Renal pelvis (tissue), 12 donors: ENCODE data around the gene PIEZO2. TPM values are rescaled to one million over a fixed set of nuclear protein-coding genes. Genes with fewer than 3 reads are reported as not detected.
"Not testable (repeated sequence)": the region's sequence is repeated elsewhere in the genome, so short reads cannot be mapped to it uniquely, and the experiment has no call there.

Experiments used
- DNase-seq: peaks from one replicate; pipeline ENCODE4 v3.0.0-alpha.2; 2013
- long read RNA-seq, 16 experiments: transcript quantifications; one replicate each; lab custom pipeline, GENCODE V29; 2026
- polyA plus RNA-seq, 3 donors: library from polyadenylated mRNA; unstranded; fragments of 120-200 nt; gene quantifications; one replicate each; pipeline ENCODE4 v1.2.1, GENCODE V29; 2013; ENCODE audit not compliant: insufficient read length in 3 of 3

PIEZO2 gene
- polyA plus RNA-seq = 10 to 100 TPM; 15.3 to 18.2 (median 17.5) TPM
- long read RNA-seq, donor 1, partial matches to known transcripts = 0 of 1 reads
- long read RNA-seq, donor 1, other reads (novel, unspliced or antisense) = 0 of 1 reads
- long read RNA-seq, donor 2 = 0 reads
- long read RNA-seq, donor 3 = 0 reads
- long read RNA-seq, donor 4, partial matches to known transcripts = 7 of 7 reads
- long read RNA-seq, donor 4, other reads (novel, unspliced or antisense) = 0 of 7 reads
- long read RNA-seq, donor 5, partial matches to known transcripts = 0 of 1 reads
- long read RNA-seq, donor 5, other reads (novel, unspliced or antisense) = 0 of 1 reads
- long read RNA-seq, donor 6 = 0 reads
- long read RNA-seq, donor 7 = 0 reads
- long read RNA-seq, donor 8 = 0 reads
- long read RNA-seq, donor 9 = 0 reads
- long read RNA-seq, donor 10 = 0 reads
- long read RNA-seq, donor 11 = 0 reads
- long read RNA-seq, donor 12 = 0 reads
- long read RNA-seq, donor 13 = 0 reads
- long read RNA-seq, donor 14 = 0 reads
- long read RNA-seq, donor 15 = 0 reads
- long read RNA-seq, donor 16 = 0 reads

DNA sequence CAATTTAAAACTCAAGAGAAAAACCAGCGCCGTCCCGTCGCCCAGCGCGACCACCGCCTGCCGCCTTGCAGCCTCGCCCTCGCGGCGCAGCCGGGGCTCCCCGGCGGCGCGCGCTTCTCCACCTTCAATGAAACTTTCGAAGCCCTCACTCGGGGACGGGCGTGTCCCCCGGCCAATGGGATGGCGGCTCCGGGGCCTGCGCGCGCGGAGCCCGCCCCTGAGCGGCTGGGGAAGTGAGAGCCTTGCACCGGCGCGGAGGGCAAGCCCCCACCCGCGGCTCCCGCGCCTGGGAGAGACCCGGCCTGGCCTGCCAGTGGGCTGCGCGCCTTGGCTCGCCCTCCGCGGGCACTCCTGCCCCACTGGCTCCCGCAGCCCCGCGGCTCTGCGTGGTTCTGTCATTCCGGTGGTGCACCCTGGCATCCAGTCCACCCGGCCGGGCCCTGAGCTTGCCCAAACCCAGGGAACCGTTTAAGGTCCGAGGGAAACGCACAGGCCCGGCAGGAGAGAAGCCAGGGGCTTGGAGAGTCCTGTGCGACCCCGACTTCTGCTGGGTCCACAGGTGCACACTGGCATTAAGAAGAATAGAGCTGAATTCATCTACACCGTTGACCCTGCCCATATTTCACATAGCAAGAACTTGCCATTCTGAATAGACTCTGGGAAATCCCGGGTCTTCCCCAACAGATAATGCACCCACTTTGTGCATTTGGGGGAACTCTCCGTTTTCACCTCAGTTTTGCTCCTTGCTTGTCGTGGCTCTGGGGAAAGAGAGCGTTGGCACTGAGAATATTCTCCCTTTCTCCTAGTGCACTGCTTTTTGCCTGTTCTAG lies at the start of gene PIEZO2:
TSS of gene PIEZO2 (minus strand) at position 129 of the 830 bp plus-strand sequence. CDS start 981 bp downstream, outside the sequence.
- peak; percentile 66 for DNase-seq

DNA sequence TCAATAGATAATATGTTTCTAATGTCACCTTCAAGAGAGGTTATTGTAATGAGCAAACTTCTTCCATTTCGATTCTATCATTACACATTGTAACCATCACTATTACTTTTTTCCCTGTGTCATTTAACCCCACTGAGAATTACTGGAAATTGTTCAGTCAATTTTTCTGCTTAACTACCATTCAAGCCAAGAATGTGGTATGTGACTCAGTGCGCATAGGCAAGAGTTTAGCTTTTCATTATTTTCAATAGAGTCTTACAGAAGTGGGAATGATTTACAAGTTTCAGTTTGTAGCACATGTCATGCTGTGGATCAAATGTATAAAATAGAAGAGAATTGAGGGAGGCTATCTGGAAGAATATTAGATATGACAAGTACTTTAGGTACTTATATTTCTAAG lies 34.3 kb upstream of the PIEZO2 start:
- DNase-seq = no peak

DNA sequence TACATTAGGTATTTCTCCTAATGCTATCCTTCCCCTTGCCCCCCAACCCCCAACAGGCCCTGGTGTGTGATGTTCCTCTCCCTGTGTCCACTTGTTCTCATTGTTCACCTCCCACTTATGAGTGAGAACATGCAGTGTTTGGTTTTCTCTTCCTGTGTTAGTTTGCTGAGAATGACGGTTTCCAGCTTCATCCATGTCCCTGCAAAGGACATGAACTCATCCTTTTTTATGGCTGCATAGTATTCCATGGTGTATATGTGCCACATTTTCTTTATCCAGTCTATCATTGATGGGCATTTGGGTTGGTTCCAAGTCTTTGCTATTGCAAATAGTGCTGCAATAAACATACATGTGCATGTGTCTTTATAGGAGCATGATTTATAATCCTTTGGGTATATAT lies 32.3 kb upstream of the PIEZO2 start:
- not testable (repeated sequence) for DNase-seq

DNA sequence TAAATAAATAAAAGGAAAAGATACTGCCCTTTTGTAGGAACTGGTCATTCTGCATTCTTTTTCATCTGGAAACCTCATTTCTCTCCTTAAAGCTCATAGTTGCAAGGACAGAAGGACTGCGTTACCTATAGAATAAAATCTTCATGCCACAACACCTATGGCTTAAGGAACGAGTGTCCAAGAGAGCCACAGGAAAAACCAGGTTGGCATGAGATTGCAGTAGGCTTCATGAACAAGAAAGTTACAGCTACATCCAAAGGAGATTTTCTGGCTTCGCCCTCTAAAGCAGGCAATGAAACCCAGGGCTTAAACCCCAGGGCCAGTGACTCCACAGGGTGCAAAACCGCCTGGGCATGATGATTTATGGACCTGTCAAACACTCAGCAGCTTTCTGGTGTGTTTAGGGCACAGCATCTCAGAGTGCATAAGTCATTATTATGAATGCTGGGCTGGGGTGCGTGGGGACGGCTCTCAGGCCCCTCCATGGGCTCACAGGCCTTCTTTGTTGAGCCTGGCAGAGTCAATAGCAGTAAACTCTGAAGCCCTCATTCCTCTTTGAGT lies 30.7 kb upstream of the PIEZO2 start:
- DNase-seq = no peak

DNA sequence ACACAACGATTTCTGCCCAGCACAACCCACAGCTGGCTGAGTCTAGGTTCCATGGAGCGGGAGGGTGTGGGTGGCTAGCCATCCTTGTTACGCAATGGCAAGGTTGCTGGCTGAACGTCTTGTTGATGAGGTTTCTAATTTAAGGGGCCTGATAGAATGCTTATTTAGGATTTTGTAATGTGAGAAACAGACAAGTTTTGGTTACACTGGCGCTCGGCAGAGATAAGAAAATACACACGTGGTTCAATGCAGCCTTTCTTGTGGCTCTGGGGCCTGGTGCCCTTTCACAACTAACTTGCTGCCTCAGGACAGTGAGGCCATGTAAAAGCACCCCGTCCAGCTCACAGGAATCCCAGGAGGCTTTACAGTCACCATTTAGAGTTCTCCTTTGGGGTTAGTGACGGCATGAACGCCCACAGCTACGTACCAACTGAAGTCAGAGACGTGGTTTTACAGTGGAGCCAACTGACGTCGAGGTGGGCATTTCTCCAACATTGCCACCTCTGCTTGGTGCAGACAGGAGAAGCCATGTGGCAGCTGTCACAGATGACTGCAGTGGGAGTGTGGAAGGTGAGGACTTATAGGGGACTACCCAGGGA lies 29.7 kb upstream of the PIEZO2 start:
- no peak for DNase-seq

DNA sequence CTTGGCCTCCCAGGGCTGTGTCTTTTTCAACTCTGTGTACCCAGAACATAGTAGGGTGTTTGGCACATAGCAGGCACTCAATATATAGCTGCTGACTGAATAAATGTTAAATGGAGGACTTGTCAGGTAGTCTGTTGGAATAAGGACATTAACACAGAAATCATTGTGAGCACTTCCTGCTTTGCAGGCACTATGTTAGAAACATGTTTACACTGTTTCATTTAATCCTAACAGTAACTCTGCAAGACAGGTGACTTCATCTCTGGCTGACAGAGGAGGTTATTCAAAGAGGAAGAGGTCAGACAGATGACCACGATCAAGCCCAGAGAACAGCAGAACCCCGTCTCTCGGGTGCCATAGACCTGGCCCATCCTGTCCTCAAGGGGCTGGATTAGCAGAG lies 28.0 kb upstream of the PIEZO2 start:
- DNase-seq = no peak

DNA sequence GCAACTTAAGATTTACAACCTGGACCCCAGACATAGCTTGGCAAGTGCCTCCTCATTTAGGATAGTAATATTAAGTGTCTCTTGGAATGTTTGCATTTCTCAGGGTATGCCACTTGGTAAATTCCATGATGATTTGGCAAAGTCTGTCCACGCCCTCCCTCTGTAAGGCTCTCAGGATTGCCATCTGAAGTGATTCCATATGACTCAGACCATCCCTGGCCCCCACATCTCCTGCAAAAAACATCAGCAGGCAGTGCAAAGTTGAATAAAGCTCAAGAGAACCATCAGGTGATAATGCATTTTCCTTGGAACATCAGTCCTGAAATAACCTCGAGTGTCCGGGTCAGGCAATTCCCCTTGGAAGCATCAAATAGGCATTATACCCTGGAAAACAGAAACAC lies 27.1 kb upstream of the PIEZO2 start:
- DNase-seq = no peak

DNA sequence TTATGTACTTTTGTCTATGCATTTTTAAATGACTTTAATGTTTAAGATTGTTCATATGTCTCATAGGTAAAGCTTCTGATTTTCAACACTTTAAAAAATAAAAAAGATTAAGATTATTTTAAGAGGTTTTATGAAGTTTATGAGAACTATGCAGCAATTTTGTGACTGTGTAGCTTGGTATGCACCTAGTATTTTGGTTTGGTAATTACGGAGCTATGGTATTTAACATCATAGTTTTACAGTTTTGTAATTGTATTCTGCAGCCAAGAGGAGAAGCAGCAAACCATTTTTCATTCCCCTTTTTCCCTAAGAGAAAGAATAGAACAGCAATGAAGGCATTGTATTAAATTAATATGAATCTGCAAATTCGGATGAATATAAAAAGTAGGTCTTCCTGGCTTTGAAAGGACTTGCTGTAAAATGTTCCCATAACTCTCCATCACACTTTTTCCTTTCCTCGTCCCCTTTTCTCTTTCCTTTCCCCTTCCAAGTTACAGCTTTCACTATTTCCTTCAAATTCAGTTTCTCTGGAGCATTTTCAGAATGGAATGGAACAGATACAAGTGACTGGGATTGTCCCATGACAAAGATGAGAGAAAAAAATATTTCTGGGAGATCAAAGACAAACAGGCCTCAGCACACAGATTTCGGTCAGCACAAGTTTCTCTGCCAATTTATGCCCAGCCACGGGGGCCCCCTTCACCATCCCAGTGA lies 26.1 kb upstream of the PIEZO2 start:
- no peak for DNase-seq

DNA sequence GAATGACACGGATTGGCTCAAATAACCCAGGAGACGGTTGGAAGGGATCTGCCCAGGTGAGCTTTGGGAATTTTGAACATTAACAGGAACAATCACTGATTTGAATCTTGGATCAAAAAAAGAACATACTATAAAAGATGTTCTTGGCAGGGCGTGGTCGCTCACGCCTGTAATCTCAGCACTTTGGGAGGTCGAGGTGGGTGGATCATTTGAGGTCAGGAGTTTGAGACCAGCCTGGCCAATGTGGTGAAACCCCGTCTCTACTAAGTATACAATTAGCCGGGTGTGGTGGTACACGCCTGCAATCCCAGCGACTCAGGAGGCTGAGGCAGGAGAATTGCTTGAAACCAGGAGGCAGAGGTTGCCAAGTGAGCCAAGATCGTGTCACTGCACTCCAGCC lies 24.8 kb upstream of the PIEZO2 start:
- DNase-seq = not testable (repeated sequence)

DNA sequence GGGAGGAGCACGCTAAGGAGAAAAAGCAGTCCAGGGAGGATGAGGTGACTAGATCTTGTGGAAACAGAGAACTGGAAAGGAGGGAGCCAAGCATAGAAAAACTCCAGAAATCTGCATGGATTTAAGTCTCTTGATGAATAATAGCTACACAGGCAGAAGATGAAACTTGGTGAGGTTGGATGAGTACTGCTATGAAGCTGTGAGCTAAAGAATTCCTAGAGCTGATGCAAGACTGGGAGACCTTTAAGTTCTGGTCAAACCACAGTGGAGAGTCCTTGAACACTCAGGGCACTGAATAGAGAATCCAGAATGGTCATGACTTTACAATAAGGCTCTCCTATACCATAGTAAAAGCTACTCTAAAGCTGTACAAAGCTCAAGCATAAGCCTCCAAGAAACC lies 18.4 kb upstream of the PIEZO2 start:
- DNase-seq = no peak

DNA sequence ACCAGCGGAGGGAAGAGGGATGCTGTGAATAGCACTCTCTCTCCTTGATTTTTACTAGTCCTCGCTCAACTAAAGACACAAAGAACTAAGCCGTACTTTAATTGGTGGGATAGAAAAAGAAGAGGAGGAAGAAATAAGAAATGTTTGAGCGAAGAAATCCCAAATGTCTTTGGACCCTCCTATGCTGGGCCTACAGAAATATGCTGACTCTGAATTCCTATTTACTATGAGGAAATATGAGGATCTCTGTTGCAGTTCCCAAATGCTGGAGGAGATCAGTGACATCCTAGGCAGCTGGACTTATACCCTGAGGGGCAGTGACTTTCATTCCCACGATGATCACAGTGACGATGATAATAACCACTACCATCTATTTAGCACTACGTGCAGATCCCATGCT lies 16.6 kb upstream of the PIEZO2 start:
- DNase-seq = no peak

DNA sequence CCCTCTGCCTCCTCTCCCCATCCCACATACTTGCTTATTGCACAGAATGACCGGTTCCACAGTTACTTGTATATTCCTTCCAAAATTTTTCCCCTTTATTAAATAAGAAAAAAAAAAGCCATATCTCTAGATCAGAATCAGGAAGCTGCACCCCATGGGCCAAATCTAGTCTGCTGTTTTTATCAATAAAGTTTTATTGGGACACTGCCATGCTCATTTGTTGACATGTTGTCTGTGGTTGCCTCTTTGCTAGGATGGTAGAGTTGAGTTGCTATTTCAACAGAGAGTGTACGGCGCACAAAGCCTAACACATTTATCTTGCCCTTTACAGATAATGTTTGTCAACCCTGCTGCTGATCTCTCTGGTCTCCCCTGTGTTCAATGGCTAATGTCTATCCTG lies 15.8 kb upstream of the PIEZO2 start:
- DNase-seq = no peak

DNA sequence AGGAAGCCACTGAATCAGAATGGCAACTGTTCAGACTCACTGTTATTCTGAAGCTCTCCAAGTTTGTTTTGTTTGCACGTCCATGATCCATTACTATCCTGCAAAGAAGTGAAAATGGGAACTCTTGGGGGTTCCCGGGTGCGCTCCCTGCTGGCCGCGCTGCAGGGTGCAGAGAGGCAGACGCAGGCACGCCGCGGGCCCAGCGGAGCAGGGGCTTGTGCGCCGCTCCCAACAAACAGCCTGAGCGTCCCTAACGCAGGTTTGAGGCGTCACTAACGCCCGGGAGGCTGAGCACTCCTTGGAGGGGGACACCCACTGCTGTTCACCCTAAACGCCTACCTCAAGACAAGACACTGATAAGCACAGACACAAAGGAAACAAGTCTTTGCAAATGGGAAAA lies 14.3 kb upstream of the PIEZO2 start:
- no peak for DNase-seq

DNA sequence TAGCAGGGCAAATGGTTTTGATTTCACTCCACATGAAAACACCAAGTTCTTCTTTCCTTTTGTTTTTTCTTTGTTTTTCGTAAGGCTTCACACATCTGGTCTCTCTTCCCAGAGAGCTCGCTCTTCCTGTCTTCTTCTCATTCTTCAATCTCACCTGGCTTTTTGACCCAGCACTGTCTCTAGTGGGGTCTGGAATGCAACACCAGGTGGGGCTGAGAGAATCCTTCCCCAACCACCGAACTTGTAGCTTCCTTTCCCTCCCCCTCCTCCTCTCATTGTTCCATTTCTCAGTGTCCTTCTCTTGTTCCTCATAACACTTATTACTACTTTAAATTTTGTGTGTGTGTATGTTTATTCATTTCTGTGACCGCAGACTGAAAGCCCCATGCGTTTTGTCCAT lies 13.5 kb upstream of the PIEZO2 start:
- no peak for DNase-seq

DNA sequence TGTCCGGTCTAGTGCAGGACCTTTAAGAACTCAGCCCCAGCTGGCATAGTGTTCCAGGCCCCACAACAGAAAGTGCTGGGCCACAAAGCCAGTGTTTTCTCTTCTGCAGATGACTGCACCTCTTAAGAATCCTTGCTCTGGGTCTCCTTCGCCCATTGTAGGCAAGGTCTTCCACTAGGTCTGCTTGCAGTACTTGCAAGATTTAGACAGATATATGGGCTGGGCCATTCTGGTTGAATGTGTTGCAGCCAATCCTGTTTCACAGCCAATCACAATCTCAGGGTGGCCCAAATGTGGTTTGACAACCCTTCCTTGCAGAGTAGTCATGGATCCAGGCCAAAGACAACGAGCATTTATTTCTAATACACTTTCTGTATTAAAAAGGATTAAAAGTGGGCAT lies 13.1 kb upstream of the PIEZO2 start:
- no peak for DNase-seq

DNA sequence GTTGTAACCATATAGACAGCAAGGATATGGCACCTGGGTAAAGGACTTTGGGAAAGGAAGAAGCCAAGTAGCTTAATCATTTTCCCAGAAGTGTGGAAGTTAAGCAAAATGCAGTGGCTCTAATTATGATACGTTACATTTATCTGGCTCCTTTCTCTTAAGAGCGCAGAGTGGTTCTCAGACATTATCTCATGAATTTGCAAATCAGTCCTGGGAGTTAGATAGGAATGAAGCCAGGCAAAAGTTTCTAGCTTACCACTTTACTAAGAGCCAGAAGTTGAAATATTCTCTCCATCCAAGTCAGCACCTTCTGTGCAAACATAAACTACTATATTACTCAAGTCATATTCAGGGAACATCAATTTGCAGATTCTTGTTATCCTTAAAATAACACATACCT lies 10.9 kb upstream of the PIEZO2 start:
- DNase-seq = no peak

DNA sequence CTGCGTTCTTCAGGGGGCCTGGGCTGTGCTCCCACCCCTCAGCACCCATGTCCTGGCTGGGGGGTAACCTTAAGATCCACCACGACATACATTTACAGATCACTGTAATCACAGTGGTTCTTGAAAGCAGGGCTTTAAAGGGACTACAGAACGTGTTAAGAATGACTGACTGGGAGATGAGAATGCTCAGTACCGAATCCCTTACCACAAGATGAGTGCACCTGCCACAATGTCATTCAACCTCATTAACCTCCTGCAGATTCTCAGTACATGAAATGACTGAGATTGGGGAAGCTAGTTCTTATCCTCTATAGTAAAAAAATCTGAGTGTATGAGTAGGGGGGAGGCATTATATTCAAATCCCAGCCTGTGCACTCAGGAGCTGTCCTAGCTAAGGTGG lies 10.5 kb upstream of the PIEZO2 start:
- DNase-seq = no peak

DNA sequence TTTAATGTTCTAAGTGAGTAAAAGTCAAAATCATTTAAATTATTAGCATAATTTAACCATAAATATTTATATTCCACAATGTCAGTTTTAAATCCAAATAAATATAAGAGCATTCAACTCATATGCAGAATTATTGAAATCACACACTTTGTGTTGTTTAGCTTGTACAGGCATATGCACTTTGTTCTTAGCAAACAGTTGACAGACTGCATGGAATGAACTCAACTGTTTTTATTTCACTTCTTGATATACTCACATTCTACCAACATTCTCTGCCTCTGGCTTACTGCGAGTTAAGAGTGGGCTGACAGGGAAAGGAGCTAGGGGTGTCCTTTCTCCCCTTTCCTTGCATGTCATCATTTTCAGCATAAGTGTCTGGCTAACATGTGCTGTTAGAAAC lies 7.6 kb upstream of the PIEZO2 start:
- no peak for DNase-seq

DNA sequence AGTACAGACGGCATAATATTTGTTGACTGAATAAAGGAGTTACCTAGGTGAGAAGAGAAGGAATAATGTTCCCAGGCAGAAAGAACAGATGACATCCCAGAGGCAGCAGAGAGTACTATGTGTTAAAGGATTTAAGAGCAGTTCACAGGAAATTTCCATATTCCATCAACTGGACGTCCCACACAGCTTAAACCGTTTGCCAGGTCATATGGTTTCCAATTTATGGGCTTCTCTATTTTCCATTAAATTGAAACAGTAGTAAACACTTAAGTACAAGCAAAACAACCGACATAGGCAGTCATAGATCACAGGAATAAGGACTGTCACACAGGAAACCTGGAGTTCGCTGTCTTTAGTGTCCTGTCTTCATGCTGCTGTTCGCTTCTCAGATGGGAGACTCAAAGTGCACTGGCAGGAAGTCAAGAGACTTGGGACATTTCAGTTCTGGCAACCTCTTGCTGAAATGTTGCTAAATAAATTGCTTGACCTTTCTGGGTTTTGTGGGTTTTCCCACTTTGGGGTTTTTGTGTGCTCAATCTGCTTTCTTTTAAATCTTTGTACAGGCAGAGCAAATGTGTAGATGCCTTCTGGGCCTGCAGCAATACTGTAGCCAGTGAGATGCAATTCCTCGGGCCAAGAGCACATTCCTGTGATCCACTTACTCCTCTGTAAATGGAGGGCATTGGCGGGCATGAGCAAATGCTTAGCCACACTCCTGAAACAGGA lies 5.8 kb upstream of the PIEZO2 start:
- DNase-seq = no peak

DNA sequence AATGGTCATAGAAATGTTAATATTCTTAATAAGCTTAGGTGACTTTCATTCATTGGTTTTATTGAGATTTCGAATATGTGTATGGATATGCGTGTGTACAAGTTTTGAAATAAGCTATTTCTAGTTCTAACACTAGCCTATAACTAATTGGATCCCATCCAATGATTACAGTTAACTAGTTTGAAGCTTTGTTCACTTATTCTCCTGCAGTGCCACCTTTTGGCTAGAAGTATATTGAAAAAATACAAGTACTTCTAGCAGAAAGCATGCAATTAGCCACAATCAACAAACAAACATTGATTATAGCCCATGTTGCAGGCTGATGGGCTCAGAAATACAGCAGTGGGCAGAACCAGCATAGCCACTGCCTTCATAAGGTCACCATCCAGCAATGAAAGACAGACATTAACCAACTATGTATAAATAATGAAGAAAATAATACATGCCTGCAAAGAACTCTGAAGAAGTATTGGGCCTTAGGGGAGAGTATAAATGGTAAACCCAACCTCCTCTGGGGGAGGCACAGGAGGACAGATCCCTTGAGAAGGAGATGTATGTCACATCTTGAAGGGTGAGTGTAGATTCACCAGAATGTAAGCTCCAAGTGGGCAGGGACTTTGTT lies 5.1 kb upstream of the PIEZO2 start:
- peak; percentile 57 for DNase-seq
